ENCODE measurements around the gene SNAPIN.

DNA sequence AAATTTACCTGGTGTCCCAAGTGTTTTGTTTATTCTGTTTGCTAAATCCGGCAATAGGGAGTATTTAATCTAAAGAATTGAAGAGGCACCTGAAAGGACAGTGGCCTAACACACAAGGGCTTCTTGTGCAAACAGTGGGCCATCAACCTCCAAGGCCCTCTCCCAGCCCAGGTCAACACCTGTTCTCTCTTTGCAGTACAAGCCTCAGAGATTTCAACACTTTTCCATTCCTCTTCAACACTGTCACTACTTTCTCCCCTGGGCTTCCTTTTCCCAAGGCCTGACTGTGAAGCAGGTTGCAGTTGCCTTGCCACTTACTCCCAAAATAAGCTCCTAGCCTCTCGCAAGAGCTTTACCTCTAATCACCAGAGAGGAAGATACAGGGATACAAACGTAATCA lies 3.2 kb upstream of the SNAPIN start:
- TF ChIP-seq POLR2A (IDR thresholded peaks at IDR 0.05): no peak
- TF ChIP-seq, protein P1, sequence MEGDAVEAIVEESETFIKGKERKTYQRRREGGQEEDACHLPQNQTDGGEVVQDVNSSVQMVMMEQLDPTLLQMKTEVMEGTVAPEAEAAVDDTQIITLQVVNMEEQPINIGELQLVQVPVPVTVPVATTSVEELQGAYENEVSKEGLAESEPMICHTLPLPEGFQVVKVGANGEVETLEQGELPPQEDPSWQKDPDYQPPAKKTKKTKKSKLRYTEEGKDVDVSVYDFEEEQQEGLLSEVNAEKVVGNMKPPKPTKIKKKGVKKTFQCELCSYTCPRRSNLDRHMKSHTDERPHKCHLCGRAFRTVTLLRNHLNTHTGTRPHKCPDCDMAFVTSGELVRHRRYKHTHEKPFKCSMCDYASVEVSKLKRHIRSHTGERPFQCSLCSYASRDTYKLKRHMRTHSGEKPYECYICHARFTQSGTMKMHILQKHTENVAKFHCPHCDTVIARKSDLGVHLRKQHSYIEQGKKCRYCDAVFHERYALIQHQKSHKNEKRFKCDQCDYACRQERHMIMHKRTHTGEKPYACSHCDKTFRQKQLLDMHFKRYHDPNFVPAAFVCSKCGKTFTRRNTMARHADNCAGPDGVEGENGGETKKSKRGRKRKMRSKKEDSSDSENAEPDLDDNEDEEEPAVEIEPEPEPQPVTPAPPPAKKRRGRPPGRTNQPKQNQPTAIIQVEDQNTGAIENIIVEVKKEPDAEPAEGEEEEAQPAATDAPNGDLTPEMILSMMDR (IDR thresholded peaks at IDR 0.05): no peak
